HG03045 (cell line): ENCODE measurements around the gene FGF16.
"Not testable (repeated sequence)": the region's sequence is repeated elsewhere in the genome, so short reads cannot be mapped to it uniquely, and the experiment has no call there.

ENCODE experiments used
- ATAC-seq: cut with Tn5 transposase; IDR thresholded peaks from one replicate; pipeline ENCODE4 v1.9.1; 2021; ENCODE audit warnings: mild to moderate bottlenecking, moderate library complexity; ENCODE audit not compliant: unreplicated experiment

The FGF16 gene

DNA sequence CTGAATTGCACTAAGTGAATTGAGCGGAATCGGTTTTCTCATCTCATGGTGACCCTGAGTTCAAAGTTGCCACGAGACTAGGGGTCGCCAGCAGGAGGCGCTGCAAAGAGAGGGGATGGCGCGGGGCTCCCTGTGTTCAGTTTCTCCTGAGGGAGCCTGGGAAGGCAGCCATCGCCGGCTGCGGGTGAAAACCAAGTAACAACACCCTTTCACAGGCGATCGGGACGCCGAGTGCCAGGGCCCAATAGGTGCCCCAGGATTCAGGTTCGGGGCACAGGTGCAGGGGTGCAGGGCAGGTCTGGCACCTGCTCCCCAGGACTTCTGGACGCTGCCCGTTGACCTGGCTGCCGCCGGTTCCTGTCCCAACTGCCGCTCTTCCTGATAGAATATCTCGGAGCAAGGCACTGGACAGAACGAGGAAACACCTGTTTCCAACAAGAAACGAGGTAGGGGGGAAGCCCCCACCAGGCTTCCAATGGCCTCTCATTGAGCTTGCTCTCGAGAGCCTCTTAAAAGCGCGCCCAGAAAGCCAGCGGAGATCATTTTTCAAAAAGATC, 1.1 kb upstream of the FGF16 start:
- ATAC-seq: no peak

GRCh38 chrX:77447653-77448569, 722 bp downstream of the FGF16 start:
- no peak for ATAC-seq

DNA sequence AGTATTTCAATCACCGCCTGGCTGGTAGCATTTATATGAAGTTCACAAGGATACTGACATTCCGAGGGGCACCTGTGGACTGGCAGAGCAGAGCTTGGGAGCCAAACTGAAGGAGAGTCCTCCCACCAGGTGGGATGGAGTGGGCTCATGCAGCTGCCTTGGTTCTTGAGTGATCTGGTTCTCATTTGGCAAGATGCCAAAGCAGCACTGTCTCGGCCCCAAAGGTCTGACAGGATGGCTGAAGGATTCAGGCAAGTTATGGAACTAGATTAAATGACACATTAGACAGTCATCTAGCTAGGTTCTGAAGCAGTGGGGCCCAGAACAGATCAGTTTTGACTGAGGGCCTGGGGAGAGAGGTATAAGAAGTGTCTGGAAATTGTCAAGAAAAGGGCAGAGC, 3.2 kb downstream of the FGF16 start:
- no peak for ATAC-seq

DNA sequence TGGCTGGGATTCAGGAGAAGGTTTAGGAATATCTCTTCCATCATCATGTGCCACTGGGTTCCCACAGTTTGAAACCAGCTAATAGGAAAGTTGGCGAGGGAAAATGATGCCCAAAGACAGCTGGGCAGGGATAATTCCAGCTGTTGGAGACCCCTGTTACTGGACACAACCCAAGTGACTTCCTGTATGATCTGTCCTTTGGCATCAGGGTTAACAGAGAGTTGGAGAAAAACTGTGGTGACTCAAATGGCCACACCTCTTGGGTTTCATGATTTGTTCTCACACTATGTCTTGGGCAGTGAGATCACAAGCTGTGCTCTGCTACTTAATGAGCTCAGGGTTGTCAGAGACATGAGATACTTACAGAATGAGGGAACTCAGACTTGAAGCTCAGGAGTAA, 3.8 kb downstream of the FGF16 start:
- no peak for ATAC-seq

- ATAC-seq: no peak
These were observed 6.0 kb downstream of the FGF16 start for GRCh38 chrX:77453190-77453589.

- ATAC-seq: no peak
These were observed 8.2 kb downstream of the FGF16 start for GRCh38 chrX:77455437-77455836.

- ATAC-seq: no peak
These were observed 36.9 kb downstream of the FGF16 start for GRCh38 chrX:77484045-77484444.

GRCh38 chrX:77493677-77494553, 46.7 kb downstream of the FGF16 start:
- ATAC-seq: no peak

- not testable (repeated sequence) for ATAC-seq
These were observed 53.0 kb downstream of the FGF16 start for GRCh38 chrX:77500164-77500563.

DNA sequence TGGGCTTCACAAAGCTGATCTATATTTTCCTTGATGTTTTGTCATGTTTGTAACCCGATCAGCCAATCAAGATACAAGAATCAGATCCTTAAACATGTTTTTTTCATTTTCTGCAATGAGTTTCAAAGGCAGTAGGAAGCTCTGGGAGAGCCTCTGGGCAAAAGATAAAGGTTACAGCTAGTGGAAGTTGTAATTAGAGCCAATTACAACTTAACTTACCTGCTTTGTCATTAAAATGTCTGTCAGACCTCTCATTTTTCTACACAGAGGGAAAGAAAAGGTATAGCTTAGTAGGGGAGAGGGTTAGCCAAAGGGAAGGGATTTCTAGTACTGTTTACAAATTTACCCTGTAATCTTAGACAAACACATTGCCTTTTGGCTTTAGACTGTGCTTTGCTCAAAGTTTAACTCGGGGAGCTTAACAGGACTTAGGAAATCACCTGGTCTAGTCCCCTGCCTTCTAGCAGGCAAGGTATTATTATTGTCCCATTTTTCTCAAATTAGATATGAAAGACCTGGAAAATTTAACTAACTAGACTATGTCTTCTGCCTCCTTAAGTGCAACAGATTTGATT, 55.8 kb downstream of the FGF16 start:
- no peak for ATAC-seq

- no peak for ATAC-seq
These were observed 58.0 kb downstream of the FGF16 start for GRCh38 chrX:77505227-77505626.
